IMR-90 (cell line): ENCODE data around the gene COL4A2. TPM values are rescaled to one million over a fixed set of nuclear protein-coding genes. Genes with fewer than 3 reads are reported as not detected.

Experiments used
- ATAC-seq: fragments of 200-7000 bp; cut with Tn5 transposase; 2 replicates; pipeline ENCODE4 v1.9.1; 2020; ENCODE audit warnings: low read depth, mild to moderate bottlenecking, moderate library complexity
- BruUV-seq: library from RNA; stranded (reverse); fragments of 400-500 nt; replicated peaks from 2 replicates; lab custom pipeline; 2021; lab: Mats Ljungman, UMichigan
- CTCF ChIA-PET: fragments of 300-600 bp; formaldehyde crosslinking; extraction: SDS; loops from one replicate; lab custom pipeline; 2021; ENCODE audit warnings: antibody characterized with exemption; lab: Yijun Ruan, JAX
- POLR2A ChIA-PET: fragments of 300-600 bp; sonication (Branson Sonifier 250); formaldehyde crosslinking; loops from one replicate; lab custom pipeline; 2022; ENCODE audit warnings: antibody characterized with exemption; ENCODE audit not compliant: unreplicated experiment; lab: Charles Lee
- DNase-seq: peaks from one replicate; pipeline ENCODE4 v3.0.0; 2013
- H2AFZ ChIP-seq: replicated peaks from 2 replicates; pipeline ENCODE3; 2013; ENCODE audit warnings: low read length, mild to moderate bottlenecking; ENCODE audit not compliant: poor library complexity
- H2AK5ac ChIP-seq: 2 replicates; pipeline ENCODE4 v1.6.1; 2013; ENCODE audit warnings: low read depth, low read length, inconsistent platforms
- H2AK9ac ChIP-seq: replicated peaks from 2 replicates; pipeline ENCODE3; 2013; ENCODE audit warnings: mild to moderate bottlenecking, low read depth, low read length, moderate library complexity; ENCODE audit not compliant: poor library complexity
- H2BK120ac ChIP-seq: 2 replicates; pipeline ENCODE4 v1.6.1; 2013; ENCODE audit warnings: low read depth, low read length, inconsistent platforms
- H2BK15ac ChIP-seq: 3 replicates; pipeline ENCODE4 v1.6.1; 2013; ENCODE audit warnings: low read depth, low read length, inconsistent platforms
- H2BK20ac ChIP-seq: 2 replicates; pipeline ENCODE4 v1.6.1; 2013; ENCODE audit warnings: low read depth, mild to moderate bottlenecking, inconsistent platforms, low read length, moderate library complexity
- H2BK5ac ChIP-seq: 2 replicates; pipeline ENCODE4 v1.6.1; 2013; ENCODE audit warnings: mild to moderate bottlenecking, low read depth, low read length, inconsistent platforms; ENCODE audit not compliant: poor library complexity, severe bottlenecking
- H3K14ac ChIP-seq: replicated peaks from 2 replicates; pipeline ENCODE4 v1.6.1; 2013; ENCODE audit warnings: low read depth, low read length, inconsistent platforms
- H3K18ac ChIP-seq: 2 replicates; pipeline ENCODE4 v1.6.1; 2013; ENCODE audit warnings: low read depth, low read length, control low read depth
- H3K23ac ChIP-seq: 2 replicates; pipeline ENCODE4 v1.6.1; 2013; ENCODE audit warnings: low read depth, low read length, inconsistent platforms
- H3K27ac ChIP-seq: 2 replicates; pipeline ENCODE4 v1.5.1; 2013; ENCODE audit warnings: mild to moderate bottlenecking, control low read depth, low read length; ENCODE audit not compliant: insufficient read depth
- H3K27me3 ChIP-seq: 2 replicates; pipeline ENCODE4 v1.6.1; 2013; ENCODE audit warnings: low read length; ENCODE audit not compliant: control insufficient read depth, insufficient read depth
- H3K36me3 ChIP-seq: 2 replicates; pipeline ENCODE4 v1.6.1; 2013; ENCODE audit warnings: low read length, mixed read lengths; ENCODE audit not compliant: control insufficient read depth, insufficient read depth
- H3K4ac ChIP-seq: 2 replicates; pipeline ENCODE4 v1.6.1; 2013; ENCODE audit warnings: low read depth, low read length, inconsistent platforms
- H3K4me1 ChIP-seq: 2 replicates; pipeline ENCODE4 v1.6.1; 2013; ENCODE audit warnings: low read length, mixed read lengths; ENCODE audit not compliant: control insufficient read depth, insufficient read depth
- H3K4me2 ChIP-seq: 2 replicates; pipeline ENCODE4 v1.6.1; 2013; ENCODE audit warnings: low read depth, mild to moderate bottlenecking, control low read depth, low read length, moderate library complexity
- H3K4me3 ChIP-seq: 2 replicates; pipeline ENCODE4 v1.5.1; 2013; ENCODE audit warnings: low read depth, mild to moderate bottlenecking, control low read depth, low read length, moderate library complexity; ENCODE audit not compliant: insufficient read depth
- H3K56ac ChIP-seq: 2 replicates; pipeline ENCODE4 v1.6.1; 2013; ENCODE audit warnings: low read length, inconsistent platforms; ENCODE audit not compliant: insufficient read depth; ENCODE audit errors: extremely low read depth
- H3K79me1 ChIP-seq, 2 experiments: 2 replicates each; pipeline ENCODE4 v1.6.1; 2013; ENCODE audit warnings: low read length in 2 of 2, inconsistent platforms in 1 of 2, low read depth in 1 of 2
- H3K9ac ChIP-seq: 2 replicates; pipeline ENCODE4 v1.6.1; 2013; ENCODE audit warnings: low read depth, low read length, control low read depth
- H3K9me1 ChIP-seq: 2 replicates; pipeline ENCODE4 v1.6.1; 2013; ENCODE audit warnings: low read length, inconsistent platforms; ENCODE audit not compliant: insufficient read depth
- H3K9me3 ChIP-seq: 2 replicates; pipeline ENCODE4 v1.6.1; 2013; ENCODE audit warnings: low read length; ENCODE audit not compliant: control insufficient read depth, insufficient read depth
- H4K20me1 ChIP-seq: 2 replicates; pipeline ENCODE4 v1.6.1; 2013; ENCODE audit warnings: low read length, inconsistent platforms; ENCODE audit not compliant: insufficient read depth
- H4K5ac ChIP-seq: 2 replicates; pipeline ENCODE4 v1.6.1; 2013; ENCODE audit warnings: mild to moderate bottlenecking, low read depth, low read length, control low read depth
- H4K8ac ChIP-seq, 2 experiments: 2 replicates each; pipeline ENCODE4 v1.6.1; 2013; ENCODE audit warnings: low read depth in 2 of 2, low read length in 2 of 2, control low read depth in 1 of 2, inconsistent platforms in 1 of 2
- H4K91ac ChIP-seq: 2 replicates; pipeline ENCODE4 v1.6.1; 2013; ENCODE audit warnings: low read depth, low read length, inconsistent platforms; ENCODE audit not compliant: insufficient read depth
- BHLHE40 ChIP-seq: fragments of 150-350 bp; IDR thresholded peaks from 2 replicates; pipeline ENCODE4 v1.6.1; 2016; ENCODE audit warnings: mild to moderate bottlenecking, low read depth, low read length
- CTCF ChIP-seq: conservative IDR thresholded peaks from 2 replicates; pipeline ENCODE4 v1.5.1; 2012; ENCODE audit warnings: mild to moderate bottlenecking, low read depth, low read length, improper control_type of control experiment
- MAZ ChIP-seq: IDR thresholded peaks from 2 replicates; pipeline ENCODE4 v1.6.1; 2012; ENCODE audit warnings: low read depth, mild to moderate bottlenecking, low read length, improper control_type of control experiment, moderate library complexity, borderline replicate concordance
- NFE2L2 ChIP-seq: fragments of 150-350 bp; IDR thresholded peaks from 2 replicates; pipeline ENCODE4 v1.6.1; 2016; ENCODE audit warnings: low read depth, mild to moderate bottlenecking, low read length
- POLR2A ChIP-seq: IDR thresholded peaks from 2 replicates; pipeline ENCODE4 v1.6.1; 2012; ENCODE audit warnings: mild to moderate bottlenecking, low read depth, low read length
- RCOR1 ChIP-seq: IDR thresholded peaks from 2 replicates; pipeline ENCODE4 v1.6.1; 2012; ENCODE audit warnings: mild to moderate bottlenecking, low read length, improper control_type of control experiment; ENCODE audit not compliant: insufficient replicate concordance
- WGBS, 2 experiments: methylation state at CpG; one replicate each; pipeline versions ENCODE4 v1.1.5 to v1.1.7; 2013; ENCODE audit warnings: missing lambda C conversion rate in 2 of 2; ENCODE audit not compliant: insufficient read length in 1 of 2; ENCODE audit errors: extremely low coverage in 2 of 2; 5-methylcytosine and 5-hydroxymethylcytosine counted together
- dilution Hi-C: fragments of 300-500 bp; cut with HindIII; formaldehyde crosslinking; loops from one replicate; pipeline ENCODE4 v1.14.3; 2018; ENCODE audit warnings: low sequenced_read_pairs; ENCODE audit not compliant: unreplicated experiment
- in situ Hi-C: fragments of 300-500 bp; cut with MboI; formaldehyde crosslinking; loops from 3 replicates; pipeline ENCODE4 v1.14.3; 2019; ENCODE audit warnings: low sequenced_read_pairs, inconsistent platforms, mixed read lengths
- intact Hi-C: fragments of 100-400 bp; cut with micrococcal nuclease; formaldehyde crosslinking; loops from 2 replicates; pipeline ENCODE4 v1.10.0; 2022
- polyA plus RNA-seq, 3 experiments: library from polyadenylated mRNA; depleted of rRNA; stranded (reverse); fragments of >200 nt; gene quantifications; 2 replicates each; pipeline ENCODE4 v1.2.3, GENCODE V29; 2012; ENCODE audit warnings: low replicate concordance in 1 of 3
- total RNA-seq: library from RNA; depleted of rRNA; stranded (reverse); fragments of >200 nt; gene quantifications from 2 replicates; pipeline ENCODE4 v1.2.3, GENCODE V29; 2012
- TF ChIP-seq, protein P1 (sequence below): fragments of 150-350 bp; IDR thresholded peaks from 2 replicates; pipeline ENCODE4 v1.6.1; 2016; ENCODE audit warnings: low read depth, mild to moderate bottlenecking, low read length, moderate library complexity, borderline replicate concordance

Gene COL4A2
- total and polyA plus RNA-seq, 2 of the 4 experiments (the other 2 are of a cell fraction), result 90.7 to 457 TPM

- 0% methylated on average over 1 of the region's 4 CpGs; no CpG with 5 or more reads in 1 of the 2 experiments for WGBS, 2 experiments
- 0 out of 2 replicates have a peak overlapping the region, but pooled peaks have one; percentile 7 for H2AK5ac ChIP-seq
These were observed 202.4 kb downstream of the COL4A2 start for GRCh38 chr13:110509478-110509926.

More at GRCh38 chr13:110509478-110509926, 202.4 kb downstream of the COL4A2 start:
- in situ Hi-C loops, result no loop called here
- ATAC-seq (peak; percentile 46), DNase-seq (peak; percentile 41)
- intact Hi-C loops, result no loop called here
- CTCF ChIA-PET, result interaction anchor here (1.0 kb wide), 1 partner anchor 9 kb away, joined by 3 read pairs; no protein-coding TSS in a partner anchor
- H3K27me3 ChIP-seq, result no peaks in the 10 kb centered on the region
- H4K91ac ChIP-seq, result peak overlapping the region; percentile 19; the same call in 1 of the 2 replicates
- H4K5ac ChIP-seq, result no peak overlapping the region; the same call in 1 of the 2 replicates
- no peak overlapping the region for H2BK20ac ChIP-seq
- H3K4me2 ChIP-seq, result peak overlapping the region; percentile 22; the same call in 1 of the 2 replicates
- H3K27ac ChIP-seq, result peak overlapping the region; percentile 16; the same call in 1 of the 2 replicates
- H3K9me1 ChIP-seq, result peaks cover 7% of the 10 kb centered on the region; the same call in 1 of the 2 replicates
- peak overlapping the region; percentile 55; the same call in 1 of the 2 replicates for H3K14ac ChIP-seq
- H3K4me3 ChIP-seq, result no peak overlapping the region
- peak overlapping the region; percentile 61; the same call in 1 of the 2 replicates for H3K4ac ChIP-seq
- no TSS peak for BruUV-seq
- 0 out of 2 replicates have a peak overlapping the region, but pooled peaks have one; percentile 3 for H2BK120ac ChIP-seq
- no peak overlapping the region for H2BK15ac ChIP-seq
- H4K20me1 ChIP-seq, result peaks cover 9% of the 10 kb centered on the region
- TF ChIP-seq MAZ, result no peak
- TF ChIP-seq, protein P1, sequence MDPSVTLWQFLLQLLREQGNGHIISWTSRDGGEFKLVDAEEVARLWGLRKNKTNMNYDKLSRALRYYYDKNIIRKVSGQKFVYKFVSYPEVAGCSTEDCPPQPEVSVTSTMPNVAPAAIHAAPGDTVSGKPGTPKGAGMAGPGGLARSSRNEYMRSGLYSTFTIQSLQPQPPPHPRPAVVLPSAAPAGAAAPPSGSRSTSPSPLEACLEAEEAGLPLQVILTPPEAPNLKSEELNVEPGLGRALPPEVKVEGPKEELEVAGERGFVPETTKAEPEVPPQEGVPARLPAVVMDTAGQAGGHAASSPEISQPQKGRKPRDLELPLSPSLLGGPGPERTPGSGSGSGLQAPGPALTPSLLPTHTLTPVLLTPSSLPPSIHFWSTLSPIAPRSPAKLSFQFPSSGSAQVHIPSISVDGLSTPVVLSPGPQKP, result no peak
- no peak for TF ChIP-seq NFE2L2
- no peak for TF ChIP-seq RCOR1
- TF ChIP-seq BHLHE40, result peak; percentile 29; the same call in 1 of the 2 replicates
- no peak for TF ChIP-seq CTCF
- TF ChIP-seq POLR2A, result no peak
- peak overlapping the region in 1 of 2 experiments; percentile 2; a peak in 1 of 4 replicates for H4K8ac ChIP-seq
- peak overlapping the region; percentile 3 for H2BK5ac ChIP-seq
- H3K56ac ChIP-seq, result no peak overlapping the region
- peaks cover 18% of the 10 kb centered on the region for H3K4me1 ChIP-seq
- H3K36me3 ChIP-seq, result peaks cover 80% of the 10 kb centered on the region
- peaks cover 12 to 18% of the 10 kb centered on the region in 2 experiments; a peak in 3 of 4 replicates for H3K79me1 ChIP-seq
- no peaks in the 10 kb centered on the region for H3K9me3 ChIP-seq
- dilution Hi-C loops, result no loop called here
- H3K9ac ChIP-seq, result no peak overlapping the region
- no peak overlapping the region for H3K23ac ChIP-seq
- H3K18ac ChIP-seq, result no peak overlapping the region
- peak overlapping the region; percentile 71 for H2AFZ ChIP-seq
- POLR2A ChIA-PET, result no interaction called here
- peak overlapping the region; percentile 52 for H2AK9ac ChIP-seq
